ENCODE data around the gene DNPH1. TPM values are rescaled to one million over a fixed set of nuclear protein-coding genes. Genes with fewer than 3 reads are reported as not detected.

The DNPH1 gene
- polyA plus RNA-seq, 1 donor from 2014 or later: 48.3 TPM

- Histone ChIP-seq H3K27me3 (ENCODE audit: insufficient read depth, low read depth, low read length) (no peaks in the 10 kb centered on the region), H4K20me1 (ENCODE audit: insufficient read depth) (no peaks in the 10 kb centered on the region), H3K79me2 (replicated peaks; ENCODE audit: insufficient read depth, low read length) (no peaks in the 10 kb centered on the region), H3K4me3 (ENCODE audit: low read length) (no peak overlapping the region), H3K27ac (ENCODE audit: low read length) (no peak overlapping the region), H3K9me3 (ENCODE audit: low read length) (no peaks in the 10 kb centered on the region), H3K4me2 (ENCODE audit: low read length) (no peak overlapping the region), H3K36me3 (ENCODE audit: insufficient read depth, low read length) (no peaks in the 10 kb centered on the region), H2AFZ (ENCODE audit: low read depth, low read length) (no peak overlapping the region), H3K9me2 (ENCODE audit: insufficient read depth, low read length) (no peaks in the 10 kb centered on the region), H3K9ac (ENCODE audit: low read length) (no peak overlapping the region), H3F3A (ENCODE audit: insufficient read depth, low read length, poor library complexity, severe bottlenecking) (no peaks in the 10 kb centered on the region)
- no peak for TF ChIP-seq EP300 (conservative IDR thresholded peaks at IDR 0.05; ENCODE audit: poor library complexity, severe bottlenecking)
- no peak for TF ChIP-seq TAF1 (IDR thresholded peaks at IDR 0.05; ENCODE audit: low read depth)
- TF ChIP-seq REST (IDR thresholded peaks at IDR 0.05; ENCODE audit: borderline replicate concordance): no peak
- no peak for TF ChIP-seq RAD21 (conservative IDR thresholded peaks at IDR 0.05)
- TF ChIP-seq SMC3 (conservative IDR thresholded peaks at IDR 0.05; ENCODE audit: poor library complexity): no peak
- TF ChIP-seq, protein P1, sequence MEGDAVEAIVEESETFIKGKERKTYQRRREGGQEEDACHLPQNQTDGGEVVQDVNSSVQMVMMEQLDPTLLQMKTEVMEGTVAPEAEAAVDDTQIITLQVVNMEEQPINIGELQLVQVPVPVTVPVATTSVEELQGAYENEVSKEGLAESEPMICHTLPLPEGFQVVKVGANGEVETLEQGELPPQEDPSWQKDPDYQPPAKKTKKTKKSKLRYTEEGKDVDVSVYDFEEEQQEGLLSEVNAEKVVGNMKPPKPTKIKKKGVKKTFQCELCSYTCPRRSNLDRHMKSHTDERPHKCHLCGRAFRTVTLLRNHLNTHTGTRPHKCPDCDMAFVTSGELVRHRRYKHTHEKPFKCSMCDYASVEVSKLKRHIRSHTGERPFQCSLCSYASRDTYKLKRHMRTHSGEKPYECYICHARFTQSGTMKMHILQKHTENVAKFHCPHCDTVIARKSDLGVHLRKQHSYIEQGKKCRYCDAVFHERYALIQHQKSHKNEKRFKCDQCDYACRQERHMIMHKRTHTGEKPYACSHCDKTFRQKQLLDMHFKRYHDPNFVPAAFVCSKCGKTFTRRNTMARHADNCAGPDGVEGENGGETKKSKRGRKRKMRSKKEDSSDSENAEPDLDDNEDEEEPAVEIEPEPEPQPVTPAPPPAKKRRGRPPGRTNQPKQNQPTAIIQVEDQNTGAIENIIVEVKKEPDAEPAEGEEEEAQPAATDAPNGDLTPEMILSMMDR (IDR thresholded peaks at IDR 0.05; ENCODE audit: poor library complexity, severe bottlenecking): no peak
- TF ChIP-seq POLR2AphosphoS5 (IDR thresholded peaks at IDR 0.05): no peak
- no peak for TF ChIP-seq MXI1 (conservative IDR thresholded peaks at IDR 0.05; ENCODE audit: poor library complexity, severe bottlenecking)
These were observed 26.8 kb downstream of the DNPH1 start for GRCh38 chr6:43202451-43202850.

DNA sequence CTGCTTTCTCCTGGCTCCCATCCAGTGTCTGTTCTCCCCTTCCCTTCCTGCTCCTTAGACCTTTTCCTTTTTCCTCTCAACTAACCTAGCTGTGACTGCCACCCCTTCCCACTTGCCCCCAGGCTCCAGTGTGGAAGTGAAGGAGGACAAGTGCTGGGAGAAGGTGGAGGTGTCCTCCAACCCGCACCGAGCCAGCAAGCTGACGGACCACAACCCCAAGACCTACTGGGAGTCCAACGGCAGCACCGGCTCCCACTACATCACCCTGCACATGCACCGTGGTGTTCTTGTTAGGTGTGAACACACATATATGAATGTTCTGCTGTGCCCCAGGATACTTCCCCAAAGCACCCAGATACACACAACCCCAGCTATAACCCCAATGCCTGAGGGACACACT lies 28.7 kb downstream of the DNPH1 start:
- Histone ChIP-seq H3K27ac (ENCODE audit: low read length) (no peak overlapping the region), H3K4me2 (ENCODE audit: low read length) (no peak overlapping the region), H3F3A (ENCODE audit: insufficient read depth, low read length, poor library complexity, severe bottlenecking) (no peaks in the 10 kb centered on the region), H3K9ac (ENCODE audit: low read length) (no peak overlapping the region), H3K9me2 (ENCODE audit: insufficient read depth, low read length) (no peaks in the 10 kb centered on the region), H3K27me3 (ENCODE audit: insufficient read depth, low read depth, low read length) (no peaks in the 10 kb centered on the region), H3K9me3 (ENCODE audit: low read length) (no peaks in the 10 kb centered on the region), H4K20me1 (ENCODE audit: insufficient read depth) (no peaks in the 10 kb centered on the region), H3K79me2 (replicated peaks; ENCODE audit: insufficient read depth, low read length) (no peaks in the 10 kb centered on the region), H3K4me3 (ENCODE audit: low read length) (no peak overlapping the region), H3K36me3 (ENCODE audit: insufficient read depth, low read length) (no peaks in the 10 kb centered on the region), H2AFZ (ENCODE audit: low read depth, low read length) (no peak overlapping the region)
- TF ChIP-seq TAF1 (IDR thresholded peaks at IDR 0.05; ENCODE audit: low read depth) (no peak), MXI1 (conservative IDR thresholded peaks at IDR 0.05; ENCODE audit: poor library complexity, severe bottlenecking) (no peak), POLR2AphosphoS5 (IDR thresholded peaks at IDR 0.05) (no peak), EP300 (conservative IDR thresholded peaks at IDR 0.05; ENCODE audit: poor library complexity, severe bottlenecking) (no peak), SMC3 (conservative IDR thresholded peaks at IDR 0.05; ENCODE audit: poor library complexity) (no peak), RAD21 (conservative IDR thresholded peaks at IDR 0.05) (no peak), REST (IDR thresholded peaks at IDR 0.05; ENCODE audit: borderline replicate concordance) (no peak), EZH2 (IDR thresholded peaks at IDR 0.05; ENCODE audit: borderline replicate concordance, insufficient read depth, low read length, poor library complexity, severe bottlenecking) (no peak)
- TF ChIP-seq, protein P1 (IDR thresholded peaks at IDR 0.05; ENCODE audit: poor library complexity, severe bottlenecking): no peak

Measured in neural cell (in vitro differentiated cells).